Transverse colon (tissue), 4 donors: ENCODE results near the gene ZNF672.

ENCODE experiments used
- CTCF ChIP-seq, 5 experiments: fragments of 200-600 bp in 3 of 5; fragments of 450-650 bp in 2 of 5; sonication (generic) in 3 of 5; IDR thresholded peaks; 1 replicate in 2 of 5; 2 replicates in 3 of 5; pipeline ENCODE4 v1.5.1; 2016 to 2017; ENCODE audit warnings: antibody characterized with exemption in 5 of 5, inconsistent platforms in 3 of 5, mild to moderate bottlenecking in 2 of 5, moderate library complexity in 1 of 5
- EP300 ChIP-seq: sonication (generic); formaldehyde crosslinking; IDR thresholded peaks from one replicate; pipeline ENCODE4 v1.6.1; 2017; ENCODE audit warnings: antibody characterized with exemption, low read depth
- POLR2A ChIP-seq: fragments of 450-650 bp; IDR thresholded peaks from one replicate; pipeline ENCODE4 v1.6.1; 2016; ENCODE audit warnings: antibody characterized with exemption, mild to moderate bottlenecking, moderate library complexity
- POLR2AphosphoS5 ChIP-seq, 3 donors: sonication (generic); formaldehyde crosslinking; IDR thresholded peaks; one replicate each; pipeline ENCODE4 v1.6.1; 2016; ENCODE audit warnings: antibody characterized with exemption in 3 of 3

GRCh38 chr1:248824301-248824700 is 13.7 kb upstream of the ZNF672 start:
- no peak for TF ChIP-seq CTCF (IDR thresholded peaks at IDR 0.05)
- no peak for TF ChIP-seq POLR2AphosphoS5 (IDR thresholded peaks at IDR 0.05)
- no peak for TF ChIP-seq POLR2A
- TF ChIP-seq EP300: no peak
